GM23338 (cell line): ENCODE results near the gene CCNT2. TPM values are rescaled to one million over a fixed set of nuclear protein-coding genes. Genes with fewer than 3 reads are reported as not detected.

Source experiments
- ATAC-seq: fragments of 200-7000 bp; cut with Tn5 transposase; 3 replicates; pipeline ENCODE4 v1.9.1; 2020
- DNase-seq: peaks from one replicate; pipeline ENCODE4 v3.0.0-alpha.2; 2015; ENCODE audit warnings: low spot score
- H2AFZ ChIP-seq: fragments of 200-600 bp; sonication (generic); 2 replicates; pipeline ENCODE4 v1.8.0; 2016; ENCODE audit warnings: antibody characterized with exemption, mild to moderate bottlenecking, moderate library complexity
- H3F3A ChIP-seq: fragments of 200-600 bp; sonication (generic); replicated peaks from 2 replicates; pipeline ENCODE4 v1.8.0; 2017; ENCODE audit warnings: antibody characterized with exemption, mixed run types, low read depth
- H3K27ac ChIP-seq: fragments of 200-600 bp; sonication (generic); 2 replicates; pipeline ENCODE4 v1.6.1; 2016; ENCODE audit warnings: low read depth
- H3K27me3 ChIP-seq: fragments of 200-600 bp; sonication (generic); 2 replicates; pipeline ENCODE4 v1.8.0; 2016; ENCODE audit warnings: mild to moderate bottlenecking, mixed run types, moderate library complexity; ENCODE audit not compliant: insufficient read depth
- H3K36me3 ChIP-seq: fragments of 200-600 bp; sonication (generic); 2 replicates; pipeline ENCODE4 v1.8.0; 2016; ENCODE audit warnings: mild to moderate bottlenecking; ENCODE audit not compliant: insufficient read depth
- H3K4me1 ChIP-seq: fragments of 200-600 bp; sonication (generic); 2 replicates; pipeline ENCODE4 v1.8.0; 2016; ENCODE audit warnings: mild to moderate bottlenecking, moderate library complexity; ENCODE audit not compliant: insufficient read depth
- H3K4me2 ChIP-seq: fragments of 200-600 bp; sonication (generic); 2 replicates; pipeline ENCODE4 v1.7.1; 2017; ENCODE audit warnings: mixed run types
- H3K4me3 ChIP-seq: fragments of 200-600 bp; sonication (generic); 2 replicates; pipeline ENCODE4 v1.6.1; 2016; ENCODE audit warnings: mixed run types
- H3K79me2 ChIP-seq: fragments of 200-600 bp; sonication (generic); replicated peaks from 2 replicates; pipeline ENCODE4 v1.8.0; 2017; ENCODE audit warnings: mild to moderate bottlenecking; ENCODE audit not compliant: insufficient read depth
- H3K9me2 ChIP-seq: fragments of 200-600 bp; sonication (generic); 2 replicates; pipeline ENCODE4 v1.8.0; 2017; ENCODE audit not compliant: insufficient read depth
- H4K20me1 ChIP-seq: fragments of 200-600 bp; sonication (generic); replicated peaks from 2 replicates; pipeline ENCODE4 v1.8.0; 2017; ENCODE audit warnings: mild to moderate bottlenecking; ENCODE audit not compliant: insufficient read depth
- H3K27ac Mint-ChIP-seq: 2 replicates; pipeline ENCODE4 v1.8.0; 2020; ENCODE audit warnings: inconsistent platforms, mild to moderate bottlenecking, moderate library complexity, mixed read lengths
- H3K27me3 Mint-ChIP-seq: 3 replicates; pipeline ENCODE4 v1.8.0; 2022; ENCODE audit warnings: low read depth, mild to moderate bottlenecking, moderate library complexity, mixed read lengths, inconsistent platforms; ENCODE audit not compliant: insufficient read depth, poor library complexity
- H3K36me3 Mint-ChIP-seq: 3 replicates; pipeline ENCODE4 v1.8.0; 2021; ENCODE audit warnings: low read depth, mild to moderate bottlenecking, inconsistent platforms, moderate library complexity, mixed read lengths
- H3K4me1 Mint-ChIP-seq: 3 replicates; pipeline ENCODE4 v1.8.0; 2020; ENCODE audit warnings: mild to moderate bottlenecking, inconsistent platforms, mixed read lengths
- H3K4me3 Mint-ChIP-seq: 3 replicates; pipeline ENCODE4 v1.8.0; 2021; ENCODE audit warnings: moderate library complexity, mild to moderate bottlenecking, inconsistent platforms, mixed read lengths
- H3K9me3 Mint-ChIP-seq: 3 replicates; pipeline ENCODE4 v1.8.0; 2020; ENCODE audit warnings: moderate library complexity, mild to moderate bottlenecking, inconsistent platforms, mixed read lengths
- CREB1 ChIP-seq: fragments of 250-450 bp; sonication (Bioruptor Pico); IDR thresholded peaks from 2 replicates; pipeline ENCODE4 v1.5.0; 2020; ENCODE audit warnings: low read depth, mild to moderate bottlenecking, moderate library complexity
- EZH2 ChIP-seq: fragments of 200-600 bp; sonication (generic); IDR thresholded peaks from one replicate; pipeline ENCODE4 v1.8.0; 2017; ENCODE audit warnings: antibody characterized with exemption, mild to moderate bottlenecking, low read depth; ENCODE audit not compliant: unreplicated experiment
- EZH2phosphoT487 ChIP-seq: fragments of 200-600 bp; sonication (generic); IDR thresholded peaks from one replicate; pipeline ENCODE4 v1.8.1; 2018; ENCODE audit warnings: antibody characterized with exemption; ENCODE audit not compliant: unreplicated experiment
- NANOG ChIP-seq: IDR thresholded peaks from 2 replicates; pipeline ENCODE4 v1.6.1; 2016; ENCODE audit warnings: antibody characterized with exemption, borderline replicate concordance
- STAT1 ChIP-seq: IDR thresholded peaks from one replicate; pipeline ENCODE4 v1.6.1; 2016; ENCODE audit warnings: antibody characterized with exemption; ENCODE audit not compliant: unreplicated experiment
- ZNF114 ChIP-seq: fragments of 250-450 bp; sonication (Bioruptor Pico); IDR thresholded peaks from 2 replicates; pipeline ENCODE4 v1.5.0; 2020; ENCODE audit warnings: mild to moderate bottlenecking, moderate library complexity
- ZNF331 ChIP-seq: fragments of 250-450 bp; sonication (Bioruptor Pico); IDR thresholded peaks from 2 replicates; pipeline ENCODE4 v1.5.0; 2020; ENCODE audit warnings: low read depth, mild to moderate bottlenecking, moderate library complexity
- polyA plus RNA-seq: library from polyadenylated mRNA; unstranded; fragments of >200 nt; fragmentation: Nextera tagmentation; extraction: Ambion mirVana; gene quantifications from 2 replicates; pipeline ENCODE4 v1.2.1, GENCODE V29; 2016
- total RNA-seq: library from RNA; depleted of rRNA; stranded (reverse); fragments of >200 nt; shearing (Covaris generic); gene quantifications from 2 replicates; pipeline ENCODE4 v1.2.3, GENCODE V29; 2014
- TF ChIP-seq, protein P1 (sequence below): IDR thresholded peaks from 2 replicates; pipeline ENCODE4 v1.6.1; 2016; ENCODE audit warnings: antibody characterized with exemption
- TF ChIP-seq, protein P2 (sequence below): fragments of 250-450 bp; sonication (Bioruptor Pico); IDR thresholded peaks from 2 replicates; pipeline ENCODE4 v1.5.0; 2020; ENCODE audit warnings: mild to moderate bottlenecking, moderate library complexity
- TF ChIP-seq, protein P3 (sequence below), 2 experiments: fragments of 200-600 bp in 1 of 2; sonication (generic) in 1 of 2; conservative IDR thresholded peaks; 2 replicates each; pipeline versions ENCODE4 v1.5.1 to v1.6.1; 2016 to 2017; ENCODE audit warnings: antibody characterized with exemption in 2 of 2, low read depth in 2 of 2, mild to moderate bottlenecking in 2 of 2, moderate library complexity in 1 of 2
- TF ChIP-seq, protein P4 (sequence below): IDR thresholded peaks from one replicate; pipeline ENCODE4 v1.6.1; 2018; ENCODE audit warnings: antibody characterized with exemption; ENCODE audit not compliant: unreplicated experiment

CCNT2 gene
- total and polyA plus RNA-seq, 2 experiments from 2014 or later: 22.5 to 46.5 TPM

DNA sequence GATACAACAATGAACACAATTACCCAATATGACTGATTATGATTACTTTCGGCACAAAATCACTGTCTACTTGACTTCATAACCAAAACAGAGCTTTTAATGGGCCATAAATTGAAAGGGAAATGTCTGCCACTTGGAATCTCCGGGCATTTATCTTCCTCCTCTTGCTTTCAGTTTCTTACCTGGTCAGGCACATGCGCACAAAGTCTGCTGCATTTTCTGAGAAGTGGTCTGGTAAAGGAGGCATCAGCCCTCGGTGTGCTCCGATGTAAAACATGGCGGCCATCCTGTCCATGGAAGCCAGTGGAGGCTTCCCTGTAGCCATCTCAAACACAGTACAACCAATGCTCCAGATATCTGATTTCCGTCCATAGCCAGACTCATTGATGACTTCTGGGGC is 62.0 kb downstream of the CCNT2 start:
- Histone ChIP-seq H3K36me3 (no peaks in the 10 kb centered on the region), H4K20me1 (no peaks in the 10 kb centered on the region), H3K4me1 (no peaks in the 10 kb centered on the region), H3K4me3 (no peak overlapping the region), H3K27me3 (no peaks in the 10 kb centered on the region), H2AFZ (no peak overlapping the region), H3K27ac (no peak overlapping the region), H3K9me2 (0 out of 2 replicates have a peak, but pooled peaks cover 6% of the 10 kb centered on the region), H3F3A (no peaks in the 10 kb centered on the region), H3K79me2 (no peaks in the 10 kb centered on the region), H3K4me2 (no peak overlapping the region)
- Mint-ChIP-seq H3K36me3 (no peaks in the 10 kb centered on the region; the same call in 2 of the 3 replicates), H3K27me3 (no peaks in the 10 kb centered on the region), H3K4me1 (no peaks in the 10 kb centered on the region; the same call in 2 of the 3 replicates), H3K4me3 (no peak overlapping the region), H3K27ac (no peak overlapping the region; the same call in 1 of the 2 replicates), H3K9me3 (no peaks in the 10 kb centered on the region)
- no peak for DNase-seq
- no peak for TF ChIP-seq CREB1 (CRISPR knock-in tag)
- TF ChIP-seq, protein P1, sequence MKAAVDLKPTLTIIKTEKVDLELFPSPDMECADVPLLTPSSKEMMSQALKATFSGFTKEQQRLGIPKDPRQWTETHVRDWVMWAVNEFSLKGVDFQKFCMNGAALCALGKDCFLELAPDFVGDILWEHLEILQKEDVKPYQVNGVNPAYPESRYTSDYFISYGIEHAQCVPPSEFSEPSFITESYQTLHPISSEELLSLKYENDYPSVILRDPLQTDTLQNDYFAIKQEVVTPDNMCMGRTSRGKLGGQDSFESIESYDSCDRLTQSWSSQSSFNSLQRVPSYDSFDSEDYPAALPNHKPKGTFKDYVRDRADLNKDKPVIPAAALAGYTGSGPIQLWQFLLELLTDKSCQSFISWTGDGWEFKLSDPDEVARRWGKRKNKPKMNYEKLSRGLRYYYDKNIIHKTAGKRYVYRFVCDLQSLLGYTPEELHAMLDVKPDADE: no peak
- TF ChIP-seq, protein P2, sequence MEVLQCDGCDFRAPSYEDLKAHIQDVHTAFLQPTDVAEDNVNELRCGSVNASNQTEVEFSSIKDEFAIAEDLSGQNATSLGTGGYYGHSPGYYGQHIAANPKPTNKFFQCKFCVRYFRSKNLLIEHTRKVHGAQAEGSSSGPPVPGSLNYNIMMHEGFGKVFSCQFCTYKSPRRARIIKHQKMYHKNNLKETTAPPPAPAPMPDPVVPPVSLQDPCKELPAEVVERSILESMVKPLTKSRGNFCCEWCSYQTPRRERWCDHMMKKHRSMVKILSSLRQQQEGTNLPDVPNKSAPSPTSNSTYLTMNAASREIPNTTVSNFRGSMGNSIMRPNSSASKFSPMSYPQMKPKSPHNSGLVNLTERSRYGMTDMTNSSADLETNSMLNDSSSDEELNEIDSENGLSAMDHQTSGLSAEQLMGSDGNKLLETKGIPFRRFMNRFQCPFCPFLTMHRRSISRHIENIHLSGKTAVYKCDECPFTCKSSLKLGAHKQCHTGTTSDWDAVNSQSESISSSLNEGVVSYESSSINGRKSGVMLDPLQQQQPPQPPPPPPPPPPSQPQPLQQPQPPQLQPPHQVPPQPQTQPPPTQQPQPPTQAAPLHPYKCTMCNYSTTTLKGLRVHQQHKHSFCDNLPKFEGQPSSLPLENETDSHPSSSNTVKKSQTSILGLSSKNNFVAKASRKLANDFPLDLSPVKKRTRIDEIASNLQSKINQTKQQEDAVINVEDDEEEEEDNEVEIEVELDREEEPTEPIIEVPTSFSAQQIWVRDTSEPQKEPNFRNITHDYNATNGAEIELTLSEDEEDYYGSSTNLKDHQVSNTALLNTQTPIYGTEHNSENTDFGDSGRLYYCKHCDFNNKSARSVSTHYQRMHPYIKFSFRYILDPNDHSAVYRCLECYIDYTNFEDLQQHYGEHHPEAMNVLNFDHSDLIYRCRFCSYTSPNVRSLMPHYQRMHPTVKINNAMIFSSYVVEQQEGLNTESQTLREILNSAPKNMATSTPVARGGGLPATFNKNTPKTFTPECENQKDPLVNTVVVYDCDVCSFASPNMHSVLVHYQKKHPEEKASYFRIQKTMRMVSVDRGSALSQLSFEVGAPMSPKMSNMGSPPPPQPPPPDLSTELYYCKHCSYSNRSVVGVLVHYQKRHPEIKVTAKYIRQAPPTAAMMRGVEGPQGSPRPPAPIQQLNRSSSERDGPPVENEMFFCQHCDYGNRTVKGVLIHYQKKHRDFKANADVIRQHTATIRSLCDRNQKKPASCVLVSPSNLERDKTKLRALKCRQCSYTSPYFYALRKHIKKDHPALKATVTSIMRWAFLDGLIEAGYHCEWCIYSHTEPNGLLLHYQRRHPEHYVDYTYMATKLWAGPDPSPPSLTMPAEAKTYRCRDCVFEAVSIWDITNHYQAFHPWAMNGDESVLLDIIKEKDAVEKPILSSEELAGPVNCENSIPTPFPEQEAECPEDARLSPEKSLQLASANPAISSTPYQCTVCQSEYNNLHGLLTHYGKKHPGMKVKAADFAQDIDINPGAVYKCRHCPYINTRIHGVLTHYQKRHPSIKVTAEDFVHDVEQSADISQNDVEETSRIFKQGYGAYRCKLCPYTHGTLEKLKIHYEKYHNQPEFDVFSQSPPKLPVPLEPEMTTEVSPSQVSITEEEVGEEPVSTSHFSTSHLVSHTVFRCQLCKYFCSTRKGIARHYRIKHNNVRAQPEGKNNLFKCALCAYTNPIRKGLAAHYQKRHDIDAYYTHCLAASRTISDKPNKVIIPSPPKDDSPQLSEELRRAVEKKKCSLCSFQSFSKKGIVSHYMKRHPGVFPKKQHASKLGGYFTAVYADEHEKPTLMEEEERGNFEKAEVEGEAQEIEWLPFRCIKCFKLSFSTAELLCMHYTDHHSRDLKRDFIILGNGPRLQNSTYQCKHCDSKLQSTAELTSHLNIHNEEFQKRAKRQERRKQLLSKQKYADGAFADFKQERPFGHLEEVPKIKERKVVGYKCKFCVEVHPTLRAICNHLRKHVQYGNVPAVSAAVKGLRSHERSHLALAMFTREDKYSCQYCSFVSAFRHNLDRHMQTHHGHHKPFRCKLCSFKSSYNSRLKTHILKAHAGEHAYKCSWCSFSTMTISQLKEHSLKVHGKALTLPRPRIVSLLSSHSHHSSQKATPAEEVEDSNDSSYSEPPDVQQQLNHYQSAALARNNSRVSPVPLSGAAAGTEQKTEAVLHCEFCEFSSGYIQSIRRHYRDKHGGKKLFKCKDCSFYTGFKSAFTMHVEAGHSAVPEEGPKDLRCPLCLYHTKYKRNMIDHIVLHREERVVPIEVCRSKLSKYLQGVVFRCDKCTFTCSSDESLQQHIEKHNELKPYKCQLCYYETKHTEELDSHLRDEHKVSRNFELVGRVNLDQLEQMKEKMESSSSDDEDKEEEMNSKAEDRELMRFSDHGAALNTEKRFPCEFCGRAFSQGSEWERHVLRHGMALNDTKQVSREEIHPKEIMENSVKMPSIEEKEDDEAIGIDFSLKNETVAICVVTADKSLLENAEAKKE (CRISPR knock-in tag): no peak
- TF ChIP-seq ZNF114 (CRISPR knock-in tag): no peak
- TF ChIP-seq ZNF331: no peak
- TF ChIP-seq, protein P3, sequence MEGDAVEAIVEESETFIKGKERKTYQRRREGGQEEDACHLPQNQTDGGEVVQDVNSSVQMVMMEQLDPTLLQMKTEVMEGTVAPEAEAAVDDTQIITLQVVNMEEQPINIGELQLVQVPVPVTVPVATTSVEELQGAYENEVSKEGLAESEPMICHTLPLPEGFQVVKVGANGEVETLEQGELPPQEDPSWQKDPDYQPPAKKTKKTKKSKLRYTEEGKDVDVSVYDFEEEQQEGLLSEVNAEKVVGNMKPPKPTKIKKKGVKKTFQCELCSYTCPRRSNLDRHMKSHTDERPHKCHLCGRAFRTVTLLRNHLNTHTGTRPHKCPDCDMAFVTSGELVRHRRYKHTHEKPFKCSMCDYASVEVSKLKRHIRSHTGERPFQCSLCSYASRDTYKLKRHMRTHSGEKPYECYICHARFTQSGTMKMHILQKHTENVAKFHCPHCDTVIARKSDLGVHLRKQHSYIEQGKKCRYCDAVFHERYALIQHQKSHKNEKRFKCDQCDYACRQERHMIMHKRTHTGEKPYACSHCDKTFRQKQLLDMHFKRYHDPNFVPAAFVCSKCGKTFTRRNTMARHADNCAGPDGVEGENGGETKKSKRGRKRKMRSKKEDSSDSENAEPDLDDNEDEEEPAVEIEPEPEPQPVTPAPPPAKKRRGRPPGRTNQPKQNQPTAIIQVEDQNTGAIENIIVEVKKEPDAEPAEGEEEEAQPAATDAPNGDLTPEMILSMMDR (conservative IDR thresholded peaks at IDR 0.05; ENCODE audit: low read depth in 2 of 2): no peak
- no peak for TF ChIP-seq EZH2
- no peak for TF ChIP-seq EZH2phosphoT487
- TF ChIP-seq, protein P4, sequence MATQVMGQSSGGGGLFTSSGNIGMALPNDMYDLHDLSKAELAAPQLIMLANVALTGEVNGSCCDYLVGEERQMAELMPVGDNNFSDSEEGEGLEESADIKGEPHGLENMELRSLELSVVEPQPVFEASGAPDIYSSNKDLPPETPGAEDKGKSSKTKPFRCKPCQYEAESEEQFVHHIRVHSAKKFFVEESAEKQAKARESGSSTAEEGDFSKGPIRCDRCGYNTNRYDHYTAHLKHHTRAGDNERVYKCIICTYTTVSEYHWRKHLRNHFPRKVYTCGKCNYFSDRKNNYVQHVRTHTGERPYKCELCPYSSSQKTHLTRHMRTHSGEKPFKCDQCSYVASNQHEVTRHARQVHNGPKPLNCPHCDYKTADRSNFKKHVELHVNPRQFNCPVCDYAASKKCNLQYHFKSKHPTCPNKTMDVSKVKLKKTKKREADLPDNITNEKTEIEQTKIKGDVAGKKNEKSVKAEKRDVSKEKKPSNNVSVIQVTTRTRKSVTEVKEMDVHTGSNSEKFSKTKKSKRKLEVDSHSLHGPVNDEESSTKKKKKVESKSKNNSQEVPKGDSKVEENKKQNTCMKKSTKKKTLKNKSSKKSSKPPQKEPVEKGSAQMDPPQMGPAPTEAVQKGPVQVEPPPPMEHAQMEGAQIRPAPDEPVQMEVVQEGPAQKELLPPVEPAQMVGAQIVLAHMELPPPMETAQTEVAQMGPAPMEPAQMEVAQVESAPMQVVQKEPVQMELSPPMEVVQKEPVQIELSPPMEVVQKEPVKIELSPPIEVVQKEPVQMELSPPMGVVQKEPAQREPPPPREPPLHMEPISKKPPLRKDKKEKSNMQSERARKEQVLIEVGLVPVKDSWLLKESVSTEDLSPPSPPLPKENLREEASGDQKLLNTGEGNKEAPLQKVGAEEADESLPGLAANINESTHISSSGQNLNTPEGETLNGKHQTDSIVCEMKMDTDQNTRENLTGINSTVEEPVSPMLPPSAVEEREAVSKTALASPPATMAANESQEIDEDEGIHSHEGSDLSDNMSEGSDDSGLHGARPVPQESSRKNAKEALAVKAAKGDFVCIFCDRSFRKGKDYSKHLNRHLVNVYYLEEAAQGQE: no peak
- no peak for TF ChIP-seq STAT1
- TF ChIP-seq NANOG: no peak
- ATAC-seq: no peak
